Effector memory CD4-positive, alpha-beta T cell (primary cell): Measurements from ENCODE around the gene ERICH6.

Experiments
- DNase-seq, 3 donors: peaks; one replicate each; pipeline ENCODE4 v3.0.0-alpha.2; 2020
- H3K27ac ChIP-seq: 2 replicates; pipeline ENCODE4 v1.7.0; 2013; ENCODE audit warnings: mild to moderate bottlenecking, low read length, moderate library complexity; ENCODE audit not compliant: insufficient read depth, poor library complexity, severe bottlenecking
- H3K27me3 ChIP-seq: replicated peaks from 2 replicates; pipeline ENCODE4 v1.7.0; 2013; ENCODE audit warnings: mild to moderate bottlenecking, low read length; ENCODE audit not compliant: insufficient read depth, control insufficient read depth, poor library complexity, severe bottlenecking
- H3K36me3 ChIP-seq: 2 replicates; pipeline ENCODE4 v1.7.0; 2013; ENCODE audit warnings: mild to moderate bottlenecking, low read length, moderate library complexity; ENCODE audit not compliant: control insufficient read depth, insufficient read depth
- H3K4me1 ChIP-seq: 2 replicates; pipeline ENCODE4 v1.7.0; 2013; ENCODE audit warnings: low read length, mild to moderate bottlenecking; ENCODE audit not compliant: control insufficient read depth, insufficient read depth, poor library complexity, severe bottlenecking
- H3K4me3 ChIP-seq: 2 replicates; pipeline ENCODE4 v1.7.0; 2013; ENCODE audit warnings: low read length, low read depth, mild to moderate bottlenecking; ENCODE audit not compliant: insufficient read depth, poor library complexity, severe bottlenecking
- H3K9me3 ChIP-seq: 2 replicates; pipeline ENCODE4 v1.7.0; 2013; ENCODE audit warnings: mild to moderate bottlenecking, low read length, moderate library complexity; ENCODE audit not compliant: control insufficient read depth

The ERICH6 gene

DNA sequence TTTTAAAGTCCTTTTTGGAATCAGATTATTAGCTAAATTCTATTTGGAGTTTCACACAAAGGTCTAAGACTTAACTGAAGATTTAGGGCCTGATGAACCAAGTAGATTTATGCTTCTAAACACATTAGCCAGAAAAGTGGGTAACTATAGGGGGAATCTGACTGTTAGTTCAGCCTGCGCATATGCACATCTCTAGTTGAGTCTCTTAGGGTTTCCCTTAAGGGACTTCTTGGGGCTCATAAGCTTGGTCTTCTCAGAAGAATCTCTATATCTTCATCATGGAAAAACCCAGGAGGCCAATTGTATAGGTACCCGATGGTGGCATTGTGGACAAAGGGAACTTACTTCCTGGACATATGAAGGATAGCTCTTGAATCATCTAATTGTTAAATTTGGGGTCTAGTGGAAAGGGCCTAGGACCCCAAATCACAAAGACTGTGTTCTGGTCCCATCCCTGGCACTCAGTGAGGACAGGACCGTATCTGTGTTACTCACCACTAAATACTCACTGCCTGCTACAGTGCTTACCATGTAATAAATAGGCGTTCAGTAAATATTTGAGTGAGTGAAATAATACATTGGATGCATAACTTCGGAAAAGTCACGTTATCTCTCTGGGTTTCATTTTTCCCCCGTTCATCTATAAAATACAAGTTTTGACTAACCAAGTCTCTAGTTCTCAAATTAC lies 83.6 kb downstream of the ERICH6 start:
- no peaks in the 10 kb centered on the region for H3K27me3 ChIP-seq
- no peak for DNase-seq
- peaks cover 11% of the 10 kb centered on the region for H3K36me3 ChIP-seq
- peaks cover 8% of the 10 kb centered on the region for H3K4me1 ChIP-seq
- no peaks in the 10 kb centered on the region for H3K9me3 ChIP-seq
- no peak overlapping the region for H3K27ac ChIP-seq
- no peak overlapping the region for H3K4me3 ChIP-seq

GRCh38 chr3:150613709-150614480 lies 89.8 kb downstream of the ERICH6 start:
- no peaks in the 10 kb centered on the region for H3K27me3 ChIP-seq
- H3K9me3 ChIP-seq: no peaks in the 10 kb centered on the region
- no peak overlapping the region for H3K27ac ChIP-seq
- peaks cover 9% of the 10 kb centered on the region for H3K4me1 ChIP-seq
- no peak overlapping the region for H3K4me3 ChIP-seq
- no peak for DNase-seq
- no peaks in the 10 kb centered on the region for H3K36me3 ChIP-seq

DNA sequence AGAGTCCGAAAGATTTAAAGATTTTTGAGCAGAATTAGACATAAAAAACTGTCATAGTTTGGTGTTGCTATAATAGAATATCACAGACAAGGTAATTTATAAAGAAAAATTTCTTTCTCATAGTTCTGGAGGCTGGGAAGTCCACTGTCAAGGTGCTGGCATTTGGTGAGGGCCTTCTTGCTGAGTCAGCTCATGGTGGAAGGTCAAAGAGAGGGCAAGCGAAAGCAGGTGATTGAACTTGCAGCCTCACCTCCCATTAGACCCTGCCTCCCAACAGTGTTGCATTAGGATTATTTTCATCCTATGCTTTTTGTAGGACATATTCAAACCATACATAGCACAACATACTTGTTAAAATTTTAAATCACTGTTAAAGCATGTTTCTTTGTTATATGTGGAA lies 90.7 kb downstream of the ERICH6 start:
- DNase-seq: no peak
- H3K4me3 ChIP-seq: no peak overlapping the region
- no peaks in the 10 kb centered on the region for H3K36me3 ChIP-seq
- no peak overlapping the region for H3K27ac ChIP-seq
- H3K9me3 ChIP-seq: no peaks in the 10 kb centered on the region
- H3K4me1 ChIP-seq: peaks cover 11% of the 10 kb centered on the region
- no peaks in the 10 kb centered on the region for H3K27me3 ChIP-seq

- Histone ChIP-seq H3K4me1 (peaks cover 13% of the 10 kb centered on the region), H3K27ac (no peak overlapping the region), H3K9me3 (no peaks in the 10 kb centered on the region), H3K27me3 (no peaks in the 10 kb centered on the region), H3K36me3 (peaks cover 3% of the 10 kb centered on the region), H3K4me3 (no peak overlapping the region)
- no peak for DNase-seq
Observed at GRCh38 chr3:150612494-150612893, 91.2 kb downstream of the ERICH6 start.

- H3K4me1 ChIP-seq: peaks cover 21% of the 10 kb centered on the region
- H3K27ac ChIP-seq: no peak overlapping the region
- H3K9me3 ChIP-seq: no peaks in the 10 kb centered on the region
- DNase-seq: no peak
- peaks cover 8% of the 10 kb centered on the region for H3K36me3 ChIP-seq
- no peak overlapping the region for H3K4me3 ChIP-seq
- no peaks in the 10 kb centered on the region for H3K27me3 ChIP-seq
Observed at GRCh38 chr3:150611666-150612065, 92.1 kb downstream of the ERICH6 start.

GRCh38 chr3:150610785-150611184 lies 92.9 kb downstream of the ERICH6 start:
- H3K36me3 ChIP-seq: peaks cover 8% of the 10 kb centered on the region
- H3K27ac ChIP-seq: no peak overlapping the region
- H3K27me3 ChIP-seq: no peaks in the 10 kb centered on the region
- H3K4me1 ChIP-seq: peaks cover 25% of the 10 kb centered on the region
- DNase-seq: no peak
- no peaks in the 10 kb centered on the region for H3K9me3 ChIP-seq
- no peak overlapping the region for H3K4me3 ChIP-seq

DNA sequence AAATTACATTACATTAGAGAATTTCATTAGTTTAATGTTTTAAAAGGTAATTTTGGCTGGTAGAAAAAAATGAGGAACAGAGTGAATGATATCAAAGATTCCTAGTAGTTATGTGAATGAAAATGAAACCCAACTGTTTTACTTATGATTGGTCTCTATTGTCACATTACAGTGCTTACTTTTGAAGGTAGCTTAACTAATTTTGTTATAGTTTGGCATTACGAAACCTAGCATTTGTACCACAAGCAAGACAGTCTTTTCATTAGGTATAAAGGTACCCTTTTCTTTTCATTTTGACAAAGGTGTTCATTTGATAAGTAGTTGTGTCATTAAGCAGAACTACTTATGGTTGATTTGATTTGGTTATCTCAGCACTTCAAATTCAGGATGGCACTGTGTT lies 93.7 kb downstream of the ERICH6 start:
- Histone ChIP-seq H3K36me3 (peaks cover 8% of the 10 kb centered on the region), H3K4me3 (no peak overlapping the region), H3K9me3 (no peaks in the 10 kb centered on the region), H3K27ac (no peak overlapping the region), H3K4me1 (peaks cover 28% of the 10 kb centered on the region), H3K27me3 (no peaks in the 10 kb centered on the region)
- DNase-seq: no peak
